MG63 (cell line): ENCODE data around the gene KRT80. TPM values are rescaled to one million over a fixed set of nuclear protein-coding genes. Genes with fewer than 3 reads are reported as not detected.

Experiments
- DNase-seq: peaks from one replicate; pipeline ENCODE4 v3.0.0-alpha.2; 2020
- H3K27me3 ChIP-seq: fragments of 250-450 bp; sonication (Bioruptor Pico); 2 replicates; pipeline ENCODE4 v1.5.1; 2020; ENCODE audit warnings: mild to moderate bottlenecking, moderate library complexity
- H3K36me3 ChIP-seq: fragments of 250-450 bp; sonication (Bioruptor Pico); 2 replicates; pipeline ENCODE4 v1.5.1; 2020; ENCODE audit warnings: mild to moderate bottlenecking, moderate library complexity
- H3K4me3 ChIP-seq: fragments of 250-450 bp; sonication (Bioruptor Pico); 2 replicates; pipeline ENCODE4 v1.5.1; 2020; ENCODE audit warnings: mild to moderate bottlenecking, moderate library complexity
- H3K9me3 ChIP-seq: fragments of 250-450 bp; sonication (Bioruptor Pico); 2 replicates; pipeline ENCODE4 v1.5.1; 2020; ENCODE audit warnings: mild to moderate bottlenecking, moderate library complexity
- total RNA-seq: library from RNA; depleted of rRNA; stranded (reverse); fragments of >200 nt; shearing (Covaris generic); gene quantifications from 2 replicates; pipeline ENCODE4 v1.2.3, GENCODE V29; 2014; ENCODE audit warnings: low replicate concordance

Gene KRT80
- total RNA-seq, 1 experiment from 2014 or later = 18.2 TPM

DNA sequence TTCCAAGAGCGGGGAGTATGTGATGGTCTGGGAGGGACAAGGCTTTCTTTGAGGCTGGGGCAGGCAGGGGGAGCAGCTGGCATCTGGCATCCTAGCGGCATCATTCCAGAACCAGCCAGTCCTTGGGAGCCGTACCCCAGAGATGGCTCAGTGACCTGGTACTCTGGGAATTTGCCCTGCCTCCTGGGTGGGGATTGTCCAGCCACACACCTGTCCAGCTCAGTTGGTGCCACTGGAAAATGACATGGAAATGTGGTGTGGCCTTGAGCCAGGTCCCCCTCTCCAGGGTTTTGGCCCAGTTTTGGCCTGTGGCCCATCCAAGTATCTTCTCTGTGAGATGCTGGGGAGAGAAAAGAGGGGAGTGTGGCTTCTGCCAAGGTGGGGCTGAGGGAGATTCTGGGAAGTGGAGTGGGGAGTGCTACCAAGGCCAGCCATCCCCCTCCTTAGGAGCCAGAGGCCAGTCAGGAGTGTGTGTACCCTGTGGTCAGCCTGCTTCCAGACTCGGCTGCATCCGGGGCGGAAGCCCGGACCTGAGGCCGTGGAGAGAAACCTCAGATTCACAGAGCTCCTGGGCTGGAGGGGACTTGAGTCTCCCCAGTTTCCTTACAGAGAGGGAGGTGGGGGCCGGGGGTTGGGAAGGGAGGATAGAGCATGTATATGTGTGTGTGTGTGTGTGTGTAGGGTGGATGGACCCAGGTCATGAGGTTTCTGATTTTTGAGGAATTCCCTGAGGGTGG, 14.7 kb upstream of the KRT80 start:
- H3K9me3 ChIP-seq = no peaks in the 10 kb centered on the region
- no peak for DNase-seq
- no peak overlapping the region for H3K4me3 ChIP-seq
- no peaks in the 10 kb centered on the region for H3K27me3 ChIP-seq
- H3K36me3 ChIP-seq = no peaks in the 10 kb centered on the region

DNA sequence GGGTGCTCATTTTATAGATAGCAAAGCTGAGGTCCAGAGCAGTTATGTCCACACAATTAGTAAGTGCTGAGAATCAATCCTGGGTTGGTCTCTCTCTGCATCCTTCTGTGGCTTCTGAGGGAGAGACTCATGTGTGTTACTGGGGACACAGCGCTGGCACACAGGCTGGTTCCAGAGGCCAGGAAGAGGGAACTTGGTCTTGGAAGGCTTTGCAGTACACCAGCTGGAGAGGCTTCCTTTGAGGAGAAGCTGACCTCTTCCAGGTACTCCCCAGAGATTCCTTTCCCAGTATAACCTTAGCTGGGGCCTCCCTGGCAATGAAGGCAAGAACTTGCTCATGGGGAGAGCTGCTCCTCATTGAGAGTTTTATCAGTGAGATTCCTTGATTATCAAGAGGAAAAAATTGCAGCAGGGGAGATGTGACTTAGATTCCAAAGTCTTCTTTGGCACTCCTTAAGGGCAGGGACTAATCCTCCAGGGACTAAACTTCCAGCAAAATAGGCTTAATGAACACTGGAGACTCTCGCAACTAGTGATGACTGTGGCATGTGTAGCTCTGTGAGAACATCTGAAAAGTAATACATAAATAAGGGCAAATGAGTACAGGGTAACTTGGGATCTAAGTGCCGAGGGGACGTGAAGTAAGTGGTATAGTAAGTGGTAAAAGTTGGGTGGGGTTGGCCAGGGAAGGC, 13.9 kb upstream of the KRT80 start:
- Histone ChIP-seq H3K4me3 (no peak overlapping the region), H3K36me3 (no peaks in the 10 kb centered on the region), H3K27me3 (no peaks in the 10 kb centered on the region), H3K9me3 (no peaks in the 10 kb centered on the region)
- DNase-seq = no peak

GRCh38 chr12:52204931-52205505, 13.2 kb upstream of the KRT80 start:
- no peaks in the 10 kb centered on the region for H3K36me3 ChIP-seq
- no peak for DNase-seq
- H3K27me3 ChIP-seq = no peaks in the 10 kb centered on the region
- H3K9me3 ChIP-seq = no peaks in the 10 kb centered on the region
- H3K4me3 ChIP-seq = no peak overlapping the region

DNA sequence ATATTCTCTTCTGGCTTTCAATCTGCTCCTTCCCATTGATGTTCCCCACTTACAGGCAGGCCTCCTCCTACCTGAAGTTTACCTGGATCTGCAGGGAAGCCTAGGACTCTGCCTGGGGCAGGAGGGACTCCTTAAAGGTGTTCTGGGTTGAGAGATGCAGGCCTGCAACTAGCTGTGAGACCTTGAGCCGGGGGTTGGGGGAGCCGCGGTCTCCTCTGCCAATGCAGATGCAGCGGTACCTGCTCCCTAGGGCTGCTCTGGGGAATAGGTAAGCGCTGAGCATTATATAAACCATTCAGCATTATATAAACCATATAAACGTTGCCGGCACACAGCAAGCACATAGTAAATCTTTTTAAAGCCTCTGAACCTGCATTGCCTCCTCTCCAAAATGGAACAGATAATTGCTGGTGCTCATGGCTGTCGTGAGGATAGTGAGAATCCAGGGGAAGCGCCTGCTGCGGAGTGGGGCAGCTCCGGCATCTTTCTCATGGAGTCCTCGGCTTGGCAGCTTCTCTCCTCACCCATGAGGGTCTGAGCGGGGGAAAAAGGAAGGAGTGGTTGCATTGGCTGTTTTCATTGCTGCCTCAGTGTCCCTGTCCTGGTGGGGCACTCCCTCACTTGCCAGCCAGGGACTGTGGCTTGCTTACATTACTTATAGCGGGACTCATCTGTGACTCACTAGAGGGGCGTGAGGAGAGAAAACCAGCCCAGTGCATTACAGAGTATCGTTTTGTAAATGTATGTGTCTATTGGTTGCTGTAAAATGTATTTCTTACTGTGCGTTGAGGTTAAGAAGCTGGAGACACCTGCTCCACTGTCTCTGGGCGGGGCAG, 12.5 kb upstream of the KRT80 start:
- peak; percentile 74 for DNase-seq
- no peaks in the 10 kb centered on the region for H3K9me3 ChIP-seq
- H3K4me3 ChIP-seq = no peak overlapping the region
- H3K27me3 ChIP-seq = no peaks in the 10 kb centered on the region
- no peaks in the 10 kb centered on the region for H3K36me3 ChIP-seq

GRCh38 chr12:52203079-52203921, 11.5 kb upstream of the KRT80 start:
- DNase-seq = peak; percentile 89
- Histone ChIP-seq H3K9me3 (no peaks in the 10 kb centered on the region), H3K36me3 (no peaks in the 10 kb centered on the region), H3K27me3 (no peaks in the 10 kb centered on the region), H3K4me3 (peak overlapping the region; percentile 26)

DNA sequence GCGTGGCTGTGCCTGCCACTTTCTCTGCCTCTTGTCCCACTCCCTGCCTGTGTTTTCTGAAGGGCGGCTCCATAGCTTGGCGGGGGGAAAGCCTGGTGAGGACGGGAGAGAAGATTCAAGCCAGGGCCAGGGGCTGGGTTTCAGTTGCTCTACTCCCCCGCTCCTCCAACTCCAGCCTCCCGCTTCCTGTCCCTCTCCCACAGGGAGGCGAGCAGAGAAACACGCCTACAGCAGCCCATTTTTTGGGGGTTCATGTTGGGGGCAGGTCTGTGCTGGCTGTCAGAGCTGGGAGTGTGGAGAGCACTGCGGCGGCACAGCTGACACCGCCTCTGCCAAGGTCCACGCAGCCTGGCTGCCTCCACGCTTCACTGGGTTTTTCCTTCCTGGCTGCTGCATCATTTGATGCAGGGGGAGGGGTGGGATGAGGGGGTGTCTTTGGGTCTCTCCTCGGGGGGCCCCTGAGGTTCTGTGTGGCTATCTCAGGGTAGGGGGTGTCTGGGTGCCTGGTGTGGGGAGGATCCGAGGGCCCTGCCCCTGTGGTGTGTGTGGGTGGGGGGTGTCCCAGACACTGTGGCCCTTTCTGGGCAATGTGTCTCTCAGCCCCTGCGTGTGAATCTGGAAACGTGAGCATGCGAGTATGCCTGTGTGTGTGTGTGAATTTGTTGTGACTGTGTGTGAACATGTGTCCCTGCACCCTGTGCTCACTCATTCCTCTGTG, 10.7 kb upstream of the KRT80 start:
- Histone ChIP-seq H3K27me3 (no peaks in the 10 kb centered on the region), H3K36me3 (no peaks in the 10 kb centered on the region), H3K9me3 (no peaks in the 10 kb centered on the region), H3K4me3 (peak overlapping the region; percentile 26)
- peak; percentile 93 for DNase-seq

GRCh38 chr12:52201451-52201839, 9.6 kb upstream of the KRT80 start:
- Histone ChIP-seq H3K9me3 (no peaks in the 10 kb centered on the region), H3K4me3 (no peak overlapping the region), H3K27me3 (no peaks in the 10 kb centered on the region), H3K36me3 (no peaks in the 10 kb centered on the region)
- DNase-seq = no peak

DNA sequence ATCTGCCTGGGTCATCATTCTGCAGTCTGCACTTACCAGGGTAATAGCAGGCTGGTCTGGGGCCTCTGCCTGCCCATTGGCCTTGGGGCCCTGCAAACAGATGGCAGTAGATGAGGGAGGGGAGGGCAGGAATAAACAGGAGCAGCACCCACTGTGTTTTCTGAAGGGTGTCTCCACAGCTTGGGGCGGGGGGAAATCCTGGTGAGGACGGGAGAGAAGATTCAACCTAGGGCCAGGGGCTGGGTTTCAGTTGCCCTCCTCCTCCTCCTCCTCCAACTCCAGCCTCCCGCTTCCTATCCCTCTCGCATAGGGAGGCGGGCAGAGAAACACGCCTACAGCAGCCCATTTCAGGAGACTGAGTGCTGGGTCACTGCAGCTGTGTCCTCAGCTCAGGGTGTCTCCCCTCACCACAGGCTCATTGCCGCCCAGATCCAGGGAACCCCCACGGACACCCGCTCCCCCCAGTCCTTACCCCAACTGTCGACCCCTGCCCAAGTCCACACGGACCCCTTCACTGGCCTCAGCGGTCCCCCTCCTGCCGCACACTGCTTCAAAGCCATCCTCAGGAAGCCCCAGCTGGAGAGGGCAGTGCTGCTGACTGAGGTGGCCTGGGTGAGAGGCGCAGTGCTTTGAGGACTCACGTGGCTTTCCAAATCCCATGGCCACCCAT, 9.1 kb upstream of the KRT80 start:
- DNase-seq = no peak
- Histone ChIP-seq H3K9me3 (no peaks in the 10 kb centered on the region), H3K36me3 (no peaks in the 10 kb centered on the region), H3K4me3 (no peak overlapping the region), H3K27me3 (no peaks in the 10 kb centered on the region)

DNA sequence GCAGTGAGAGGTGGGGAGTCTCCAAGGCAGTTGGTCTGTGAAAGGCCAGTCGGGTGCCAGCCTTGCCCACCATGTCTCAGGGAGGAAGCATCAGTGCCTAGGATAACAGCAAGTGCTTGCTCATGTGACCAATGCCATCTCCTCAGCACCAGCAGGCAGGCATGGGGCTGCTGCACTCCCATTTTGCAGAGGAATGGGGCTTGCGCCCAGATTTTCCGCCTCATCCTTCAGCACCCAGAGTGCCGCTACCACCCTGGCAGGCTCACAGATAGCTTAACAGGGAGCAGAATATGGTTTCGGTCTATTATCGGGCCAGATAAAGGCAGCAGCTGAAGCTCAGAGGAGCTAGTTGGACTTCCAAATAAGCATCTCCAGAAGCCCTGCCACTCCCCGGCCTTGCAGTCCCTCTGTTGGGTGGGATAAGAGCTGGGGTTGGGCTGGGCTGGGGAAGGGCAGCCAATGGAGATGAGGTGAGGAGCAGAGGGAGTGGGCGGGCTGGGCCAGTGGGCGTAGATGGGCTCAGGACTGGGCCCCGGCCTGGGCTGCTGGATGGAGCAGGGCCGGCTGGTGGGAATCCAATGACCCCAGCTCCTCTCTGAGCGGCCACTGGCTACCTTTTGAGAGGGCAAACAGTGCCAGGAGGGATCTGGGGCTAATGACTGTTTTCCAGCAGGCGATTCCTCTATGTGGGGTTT, 8.4 kb upstream of the KRT80 start:
- H3K27me3 ChIP-seq = no peaks in the 10 kb centered on the region
- H3K36me3 ChIP-seq = no peaks in the 10 kb centered on the region
- DNase-seq = peak; percentile 69
- H3K9me3 ChIP-seq = no peaks in the 10 kb centered on the region
- H3K4me3 ChIP-seq = no peak overlapping the region

DNA sequence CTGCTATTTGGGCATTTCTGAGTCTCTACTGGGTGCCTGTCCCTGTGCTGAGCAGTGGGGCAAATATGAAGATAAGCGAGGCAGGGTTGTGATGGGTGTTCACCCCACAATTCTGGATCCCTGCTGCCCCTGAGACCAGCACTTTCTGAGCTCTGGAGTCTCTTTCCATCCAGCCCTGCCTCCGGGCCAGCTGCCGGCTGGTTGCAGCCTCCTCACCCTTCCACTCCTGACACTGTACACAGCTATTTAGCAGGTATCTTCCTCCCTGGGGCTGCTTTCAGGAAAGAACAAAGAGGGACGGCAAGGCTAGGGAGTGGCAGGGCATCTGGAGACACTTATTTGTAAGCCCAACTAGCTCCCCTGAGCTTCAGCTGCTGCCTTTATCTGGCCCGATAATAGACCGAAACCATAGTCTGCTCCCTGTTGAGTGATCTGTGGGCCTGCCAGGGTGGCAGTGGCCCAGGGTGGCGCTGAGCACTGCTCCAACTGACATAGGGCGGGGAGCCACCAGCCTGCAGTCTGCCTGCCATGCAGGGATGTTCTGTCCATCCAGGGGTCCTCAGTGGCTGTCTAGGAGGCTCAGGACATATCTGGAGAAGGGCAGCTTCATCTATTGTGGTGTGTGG, 7.6 kb upstream of the KRT80 start:
- no peaks in the 10 kb centered on the region for H3K27me3 ChIP-seq
- no peak for DNase-seq
- no peaks in the 10 kb centered on the region for H3K36me3 ChIP-seq
- no peak overlapping the region for H3K4me3 ChIP-seq
- H3K9me3 ChIP-seq = no peaks in the 10 kb centered on the region

- H3K9me3 ChIP-seq = no peaks in the 10 kb centered on the region
- H3K27me3 ChIP-seq = no peaks in the 10 kb centered on the region
- peak; percentile 68 for DNase-seq
- H3K4me3 ChIP-seq = no peak overlapping the region
- no peaks in the 10 kb centered on the region for H3K36me3 ChIP-seq
Measured at GRCh38 chr12:52198454-52199215, 6.8 kb upstream of the KRT80 start.

GRCh38 chr12:52197371-52198231, 5.8 kb upstream of the KRT80 start:
- no peaks in the 10 kb centered on the region for H3K9me3 ChIP-seq
- H3K36me3 ChIP-seq = no peaks in the 10 kb centered on the region
- no peaks in the 10 kb centered on the region for H3K27me3 ChIP-seq
- DNase-seq = peak; percentile 56
- no peak overlapping the region for H3K4me3 ChIP-seq
